Measurements from ENCODE around the gene RNF13. TPM values are rescaled to one million over a fixed set of nuclear protein-coding genes. Genes with fewer than 3 reads are reported as not detected.
A peak's percentile ranks its signal among the peaks of the same experiment; 100 is the strongest.

Gene RNF13
- total RNA-seq, 1 experiment from 2014 or later = 36.5 TPM

DNA sequence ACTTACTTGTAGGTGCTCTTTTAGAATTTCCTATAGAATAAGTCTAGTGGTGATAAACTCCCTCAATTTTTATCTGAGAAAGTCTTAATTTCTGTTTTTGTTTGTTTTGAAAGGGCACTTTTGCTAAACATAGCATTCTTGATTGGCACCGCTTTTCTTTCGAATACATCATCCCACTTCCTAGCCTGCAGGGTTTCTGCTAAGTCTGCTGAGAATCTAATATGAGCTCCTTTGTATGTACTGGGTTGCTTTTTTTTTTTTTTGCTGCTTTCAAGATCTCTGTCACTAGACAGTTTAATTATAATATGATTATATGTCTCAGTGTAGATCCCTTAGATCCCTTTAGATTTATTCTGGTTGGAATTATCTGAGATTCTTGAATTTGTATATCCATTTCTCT is 136.2 kb downstream of the RNF13 start:
- no peaks in the 10 kb centered on the region for H3K4me1 Mint-ChIP-seq (ENCODE audit: insufficient read depth, unreplicated experiment)
- no peak overlapping the region for H3K4me3 Mint-ChIP-seq (ENCODE audit: unreplicated experiment)
- no TSS peak for BruUV-seq (replicated peaks)
- peak overlapping the region; percentile 7 for H3K27ac Mint-ChIP-seq (ENCODE audit: low read depth, unreplicated experiment)
- peaks cover 34% of the 10 kb centered on the region for H3K36me3 Mint-ChIP-seq (ENCODE audit: insufficient read depth, unreplicated experiment)
- TF ChIP-seq, protein P1, sequence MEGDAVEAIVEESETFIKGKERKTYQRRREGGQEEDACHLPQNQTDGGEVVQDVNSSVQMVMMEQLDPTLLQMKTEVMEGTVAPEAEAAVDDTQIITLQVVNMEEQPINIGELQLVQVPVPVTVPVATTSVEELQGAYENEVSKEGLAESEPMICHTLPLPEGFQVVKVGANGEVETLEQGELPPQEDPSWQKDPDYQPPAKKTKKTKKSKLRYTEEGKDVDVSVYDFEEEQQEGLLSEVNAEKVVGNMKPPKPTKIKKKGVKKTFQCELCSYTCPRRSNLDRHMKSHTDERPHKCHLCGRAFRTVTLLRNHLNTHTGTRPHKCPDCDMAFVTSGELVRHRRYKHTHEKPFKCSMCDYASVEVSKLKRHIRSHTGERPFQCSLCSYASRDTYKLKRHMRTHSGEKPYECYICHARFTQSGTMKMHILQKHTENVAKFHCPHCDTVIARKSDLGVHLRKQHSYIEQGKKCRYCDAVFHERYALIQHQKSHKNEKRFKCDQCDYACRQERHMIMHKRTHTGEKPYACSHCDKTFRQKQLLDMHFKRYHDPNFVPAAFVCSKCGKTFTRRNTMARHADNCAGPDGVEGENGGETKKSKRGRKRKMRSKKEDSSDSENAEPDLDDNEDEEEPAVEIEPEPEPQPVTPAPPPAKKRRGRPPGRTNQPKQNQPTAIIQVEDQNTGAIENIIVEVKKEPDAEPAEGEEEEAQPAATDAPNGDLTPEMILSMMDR (IDR thresholded peaks at IDR 0.05; ENCODE audit: unreplicated experiment) = no peak
- H3K27me3 Mint-ChIP-seq (ENCODE audit: insufficient read depth, unreplicated experiment) = no peaks in the 10 kb centered on the region
- ChIA-PET CTCF (interaction anchor here (0.7 to 2.4 kb wide), 2 partner anchors 12 to 188 kb away, joined by 3 to 21 read pairs; no protein-coding TSS in a partner anchor), POLR2A (no interaction called here)
- H3K9me3 Mint-ChIP-seq (ENCODE audit: unreplicated experiment) = peaks cover 7% of the 10 kb centered on the region
- intact Hi-C loops (cut with micrococcal nuclease) = no loop called here
- DNase-seq (ENCODE audit: unreplicated experiment) = no peak

DNA sequence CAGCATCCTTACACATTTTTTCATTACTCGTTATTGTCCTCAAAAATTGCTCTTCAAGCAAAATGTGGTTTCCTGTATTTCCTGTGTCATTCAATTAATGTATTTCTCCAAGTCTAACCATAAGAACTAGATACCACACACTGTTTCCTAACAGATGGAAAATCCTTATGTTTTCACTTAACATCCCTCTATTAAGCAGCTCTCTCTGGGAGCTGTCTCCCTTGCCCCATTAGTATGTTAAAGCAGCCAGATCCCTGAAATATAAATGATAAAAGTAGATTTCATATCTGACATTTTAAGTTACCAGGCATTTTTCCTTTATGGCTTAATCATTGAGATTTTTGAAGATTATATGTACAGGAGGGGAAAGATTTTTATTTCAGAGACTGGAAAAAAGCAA is 141.8 kb downstream of the RNF13 start:
- no peak overlapping the region for H3K27ac Mint-ChIP-seq (ENCODE audit: low read depth, unreplicated experiment)
- no TSS peak for BruUV-seq (replicated peaks)
- DNase-seq (ENCODE audit: unreplicated experiment) = no peak
- ChIA-PET POLR2A (interaction anchor here (1.0 kb wide), 1 partner anchor 17 kb away, joined by 4 read pairs; no protein-coding TSS in a partner anchor), CTCF (interaction anchor here (1.3 to 3.8 kb wide), 3 partner anchors 18 to 454 kb away, joined by 3 to 24 read pairs (median 6); no protein-coding TSS in a partner anchor)
- peaks cover 42% of the 10 kb centered on the region for H3K36me3 Mint-ChIP-seq (ENCODE audit: insufficient read depth, unreplicated experiment)
- no peaks in the 10 kb centered on the region for H3K9me3 Mint-ChIP-seq (ENCODE audit: unreplicated experiment)
- H3K27me3 Mint-ChIP-seq (ENCODE audit: insufficient read depth, unreplicated experiment) = no peaks in the 10 kb centered on the region
- peaks cover 13% of the 10 kb centered on the region for H3K4me1 Mint-ChIP-seq (ENCODE audit: insufficient read depth, unreplicated experiment)
- TF ChIP-seq, protein P1 (IDR thresholded peaks at IDR 0.05; ENCODE audit: unreplicated experiment) = no peak
- no peak overlapping the region for H3K4me3 Mint-ChIP-seq (ENCODE audit: unreplicated experiment)
- intact Hi-C loops (cut with micrococcal nuclease) = no loop called here

DNA sequence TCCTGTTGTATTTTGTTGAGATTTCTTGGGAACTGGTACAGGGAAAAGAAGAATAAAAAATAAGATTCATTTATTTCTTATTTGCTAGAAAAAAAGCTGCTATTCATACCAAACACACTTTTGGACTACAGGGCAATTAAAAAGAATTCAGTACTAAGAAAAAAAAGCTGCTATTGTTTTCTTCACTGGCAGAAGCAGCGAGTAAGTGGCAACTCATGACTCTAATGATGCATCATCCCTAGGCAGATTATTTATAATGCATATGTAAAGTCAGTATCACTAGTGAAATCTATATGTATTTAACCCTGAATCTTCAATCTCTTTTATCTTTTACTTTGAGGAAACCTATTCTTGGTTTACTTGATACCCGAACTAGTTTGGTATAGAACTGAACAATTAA is 142.4 kb downstream of the RNF13 start:
- Mint-ChIP-seq H3K36me3 (ENCODE audit: insufficient read depth, unreplicated experiment) (peaks cover 43% of the 10 kb centered on the region), H3K9me3 (ENCODE audit: unreplicated experiment) (no peaks in the 10 kb centered on the region), H3K27me3 (ENCODE audit: insufficient read depth, unreplicated experiment) (no peaks in the 10 kb centered on the region), H3K4me3 (ENCODE audit: unreplicated experiment) (no peak overlapping the region), H3K27ac (ENCODE audit: low read depth, unreplicated experiment) (peak overlapping the region; percentile 46), H3K4me1 (ENCODE audit: insufficient read depth, unreplicated experiment) (peaks cover 13% of the 10 kb centered on the region)
- ChIA-PET CTCF (interaction anchor here (0.6 to 3.8 kb wide), 6 partner anchors 10 to 453 kb away, joined by 3 to 24 read pairs (median 4); no protein-coding TSS in a partner anchor), POLR2A (interaction anchor here (0.6 kb wide), 1 partner anchor 590 kb away, joined by 4 read pairs; no protein-coding TSS in a partner anchor)
- no peak for DNase-seq (ENCODE audit: unreplicated experiment)
- intact Hi-C loops (cut with micrococcal nuclease) = no loop called here
- TF ChIP-seq, protein P1 (IDR thresholded peaks at IDR 0.05; ENCODE audit: unreplicated experiment) = no peak
- no TSS peak for BruUV-seq (replicated peaks)

DNA sequence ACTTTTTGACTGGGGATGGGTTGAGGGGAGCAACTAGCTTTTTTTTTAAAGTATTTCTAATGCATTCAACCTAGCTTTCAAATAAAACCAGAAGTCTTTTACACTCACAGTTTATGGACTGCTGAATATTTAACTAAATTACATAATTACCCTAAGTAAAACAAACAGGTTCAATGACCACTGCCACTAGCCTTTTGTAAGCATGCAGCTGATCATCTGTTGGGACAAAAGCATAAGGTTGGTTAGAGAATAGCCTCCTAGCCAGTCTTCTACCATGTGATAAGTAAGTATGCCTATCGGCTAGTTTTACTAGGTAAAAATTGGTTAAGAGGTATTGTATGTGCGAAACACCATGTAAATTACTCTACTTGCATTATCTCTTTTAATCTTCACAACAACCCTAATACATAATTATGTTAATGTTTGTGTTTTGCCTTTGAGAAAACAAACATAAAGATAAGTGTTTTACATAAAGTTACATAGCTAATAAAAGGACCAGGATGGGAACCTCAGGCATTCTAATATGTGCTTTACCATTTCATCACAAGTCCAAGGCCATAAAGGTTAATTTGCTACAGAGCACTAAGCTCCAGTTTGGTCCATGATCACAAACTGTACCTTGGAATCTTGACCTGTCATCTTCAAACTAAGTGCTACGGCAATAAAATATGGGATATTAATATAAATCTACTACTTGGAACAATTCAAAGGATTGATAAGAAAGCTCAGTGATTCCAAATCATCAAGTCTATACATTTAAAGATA is 144.5 kb downstream of the RNF13 start:
- BruUV-seq (replicated peaks) = no TSS peak
- no peaks in the 10 kb centered on the region for H3K9me3 Mint-ChIP-seq (ENCODE audit: unreplicated experiment)
- no peak overlapping the region for H3K4me3 Mint-ChIP-seq (ENCODE audit: unreplicated experiment)
- H3K27ac Mint-ChIP-seq (ENCODE audit: low read depth, unreplicated experiment) = no peak overlapping the region
- no peak for DNase-seq (ENCODE audit: unreplicated experiment)
- no peaks in the 10 kb centered on the region for H3K27me3 Mint-ChIP-seq (ENCODE audit: insufficient read depth, unreplicated experiment)
- ChIA-PET POLR2A (interaction anchor here (0.7 to 1.8 kb wide), 3 partner anchors 13 to 227 kb away, joined by 3 to 7 read pairs (median 7); partner anchors contain the start of gene PFN2), CTCF (interaction anchor here (0.6 to 3.1 kb wide), 8 partner anchors 10 to 1329 kb away, joined by 3 to 12 read pairs (median 4); no protein-coding TSS in a partner anchor)
- H3K36me3 Mint-ChIP-seq (ENCODE audit: insufficient read depth, unreplicated experiment) = peaks cover 45% of the 10 kb centered on the region
- peaks cover 13% of the 10 kb centered on the region for H3K4me1 Mint-ChIP-seq (ENCODE audit: insufficient read depth, unreplicated experiment)
- intact Hi-C loops (cut with micrococcal nuclease) = no loop called here
- TF ChIP-seq, protein P1 (IDR thresholded peaks at IDR 0.05; ENCODE audit: unreplicated experiment) = no peak

All from MCF 10A (cell line).